Esophagus muscularis mucosa (tissue), 4 donors: Measurements from ENCODE around the gene PDE1C. TPM values are rescaled to one million over a fixed set of nuclear protein-coding genes. Genes with fewer than 3 reads are reported as not detected.

Experiments used
- DNase-seq: peaks from one replicate; pipeline ENCODE4 v3.0.0-alpha.2; 2017; ENCODE audit errors: extremely low spot score
- H3K27ac ChIP-seq, 4 donors: fragments of 200-600 bp; sonication (generic); replicated peaks in 1 of 4; 1 replicate in 3 of 4; 2 replicates in 1 of 4; pipeline ENCODE4 v1.5.1; 2016 to 2019; ENCODE audit warnings: mild to moderate bottlenecking in 1 of 4
- H3K27me3 ChIP-seq, 4 donors: fragments of 200-600 bp; sonication (generic); one replicate each; pipeline versions ENCODE4 v1.5.1 to v1.6.0; 2016 to 2019
- H3K36me3 ChIP-seq, 4 donors: fragments of 200-600 bp; sonication (generic); one replicate each; pipeline ENCODE4 v1.5.1; 2016 to 2019
- H3K4me1 ChIP-seq, 4 donors: fragments of 200-600 bp; sonication (generic); one replicate each; pipeline ENCODE4 v1.5.1; 2016 to 2019
- H3K4me3 ChIP-seq, 4 donors: fragments of 200-600 bp; sonication (generic); 1 replicate in 2 of 4; 2 replicates in 2 of 4; pipeline ENCODE4 v1.5.1; 2016 to 2019; ENCODE audit warnings: mild to moderate bottlenecking in 4 of 4, moderate library complexity in 1 of 4
- H3K9me3 ChIP-seq, 4 donors: fragments of 200-600 bp; sonication (generic); 1 replicate in 3 of 4; 2 replicates in 1 of 4; pipeline ENCODE4 v1.5.1; 2016 to 2019
- EP300 ChIP-seq: sonication (generic); formaldehyde crosslinking; IDR thresholded peaks from one replicate; pipeline ENCODE4 v1.6.1; 2017; ENCODE audit warnings: antibody characterized with exemption
- POLR2A ChIP-seq: fragments of 450-650 bp; IDR thresholded peaks from one replicate; pipeline ENCODE4 v1.6.1; 2017; ENCODE audit warnings: antibody characterized with exemption, moderate library complexity, mild to moderate bottlenecking, low read depth
- POLR2AphosphoS5 ChIP-seq, 2 donors: sonication (generic); formaldehyde crosslinking; IDR thresholded peaks; one replicate each; pipeline ENCODE4 v1.6.1; 2017; ENCODE audit warnings: antibody characterized with exemption in 2 of 2
- whole genome bisulfite sequencing: methylation state at CpG from one replicate; pipeline ENCODE4 v1.1.5; 2018; 5-methylcytosine and 5-hydroxymethylcytosine counted together
- intact Hi-C: fragments of 100-400 bp; cut with DNase I; formaldehyde crosslinking; loops from one replicate; pipeline ENCODE4 v1.15.1; 2023
- total RNA-seq, 4 donors: library from RNA; depleted of rRNA; stranded (reverse); fragments of >200 nt; gene quantifications; one replicate each; pipeline versions ENCODE4 v1.1.0 to v1.2.1, GENCODE V29; 2016
- TF ChIP-seq, protein P1 (sequence below), 3 experiments: fragments of 200-600 bp in 2 of 3; fragments of 450-650 bp in 1 of 3; sonication (generic) in 2 of 3; IDR thresholded peaks; one replicate each; pipeline ENCODE4 v1.5.1; 2017 to 2019; ENCODE audit warnings: antibody characterized with exemption in 3 of 3, mild to moderate bottlenecking in 2 of 3, moderate library complexity in 1 of 3

The PDE1C gene
- total RNA-seq, 4 donors from 2014 or later = 13.3 to 25.5 (median 17.3) TPM

DNA sequence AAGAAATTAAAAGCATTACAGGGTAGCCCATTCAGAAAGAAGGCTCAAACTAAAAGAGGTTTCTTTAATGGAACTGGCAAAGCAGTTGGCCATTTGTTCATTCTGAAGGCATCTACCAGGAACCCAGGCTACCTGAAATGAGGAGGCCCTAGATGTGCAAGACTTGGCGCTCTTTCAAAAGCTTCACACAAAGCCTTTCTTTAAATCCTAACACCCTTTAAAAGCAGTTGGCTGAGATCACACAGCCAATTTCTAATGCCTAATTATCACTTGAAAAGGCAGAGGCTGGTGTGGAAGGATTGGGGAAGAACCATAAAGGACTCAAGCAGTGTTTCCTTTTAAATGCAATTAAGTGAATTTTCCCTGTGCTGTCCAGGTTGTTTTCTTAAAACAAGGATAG is 360.0 kb downstream of the PDE1C start:
- no peaks in the 10 kb centered on the region for H3K4me1 ChIP-seq
- no peaks in the 10 kb centered on the region for H3K36me3 ChIP-seq
- no peak for DNase-seq
- intact Hi-C loops = no loop called here
- no peak for TF ChIP-seq EP300
- TF ChIP-seq POLR2A = no peak
- no peak for TF ChIP-seq POLR2AphosphoS5 (IDR thresholded peaks at IDR 0.05)
- TF ChIP-seq, protein P1, sequence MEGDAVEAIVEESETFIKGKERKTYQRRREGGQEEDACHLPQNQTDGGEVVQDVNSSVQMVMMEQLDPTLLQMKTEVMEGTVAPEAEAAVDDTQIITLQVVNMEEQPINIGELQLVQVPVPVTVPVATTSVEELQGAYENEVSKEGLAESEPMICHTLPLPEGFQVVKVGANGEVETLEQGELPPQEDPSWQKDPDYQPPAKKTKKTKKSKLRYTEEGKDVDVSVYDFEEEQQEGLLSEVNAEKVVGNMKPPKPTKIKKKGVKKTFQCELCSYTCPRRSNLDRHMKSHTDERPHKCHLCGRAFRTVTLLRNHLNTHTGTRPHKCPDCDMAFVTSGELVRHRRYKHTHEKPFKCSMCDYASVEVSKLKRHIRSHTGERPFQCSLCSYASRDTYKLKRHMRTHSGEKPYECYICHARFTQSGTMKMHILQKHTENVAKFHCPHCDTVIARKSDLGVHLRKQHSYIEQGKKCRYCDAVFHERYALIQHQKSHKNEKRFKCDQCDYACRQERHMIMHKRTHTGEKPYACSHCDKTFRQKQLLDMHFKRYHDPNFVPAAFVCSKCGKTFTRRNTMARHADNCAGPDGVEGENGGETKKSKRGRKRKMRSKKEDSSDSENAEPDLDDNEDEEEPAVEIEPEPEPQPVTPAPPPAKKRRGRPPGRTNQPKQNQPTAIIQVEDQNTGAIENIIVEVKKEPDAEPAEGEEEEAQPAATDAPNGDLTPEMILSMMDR (IDR thresholded peaks at IDR 0.05) = no peak
- no peaks in the 10 kb centered on the region for H3K27me3 ChIP-seq
- H3K4me3 ChIP-seq = no peak overlapping the region
- 89% methylated on average over 1 of the region's 1 CpG for WGBS
- H3K9me3 ChIP-seq = no peaks in the 10 kb centered on the region
- no peak overlapping the region for H3K27ac ChIP-seq

DNA sequence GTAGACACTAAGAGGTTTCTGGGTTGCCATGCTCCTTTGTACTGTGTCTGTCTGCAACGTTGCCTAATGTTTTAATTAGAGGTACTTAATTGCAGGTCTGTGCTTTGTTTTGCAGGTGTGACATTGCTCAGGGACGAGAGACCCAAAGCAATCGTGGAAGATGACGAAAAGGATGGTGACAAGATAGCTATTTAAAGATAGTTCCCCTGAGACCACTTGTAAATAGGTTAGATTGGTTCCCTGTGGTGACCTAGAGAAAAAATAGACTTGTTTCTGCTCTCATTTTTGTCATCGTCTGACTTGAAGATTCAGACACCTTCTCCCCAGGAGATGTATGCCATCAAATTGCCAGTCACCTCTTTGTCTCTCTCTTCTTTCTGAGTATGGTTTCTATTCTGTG is 363.1 kb downstream of the PDE1C start:
- no peak for TF ChIP-seq POLR2A
- TF ChIP-seq EP300 = no peak
- TF ChIP-seq POLR2AphosphoS5 (IDR thresholded peaks at IDR 0.05) = no peak
- TF ChIP-seq, protein P1 (IDR thresholded peaks at IDR 0.05) = no peak
- no peak for DNase-seq

DNA sequence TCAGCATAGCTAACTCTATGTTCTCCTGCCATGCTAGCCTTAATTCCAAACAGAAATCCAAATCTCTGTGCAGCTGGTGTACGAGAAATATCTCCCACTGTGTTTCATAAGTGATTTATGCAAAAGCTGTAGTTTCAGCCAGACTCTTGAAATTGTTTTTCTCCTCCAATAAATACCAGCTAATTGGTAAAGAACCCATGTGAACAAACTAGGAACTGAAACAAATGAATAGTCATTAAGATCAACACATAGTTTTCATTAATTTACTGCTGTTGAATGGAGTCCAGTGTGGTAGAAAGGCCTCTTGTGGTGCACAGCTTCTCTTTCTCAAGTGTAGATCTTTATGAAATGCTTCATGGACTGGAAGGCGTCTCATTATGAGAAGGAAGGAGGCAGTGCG is 364.8 kb downstream of the PDE1C start:
- TF ChIP-seq POLR2AphosphoS5 (IDR thresholded peaks at IDR 0.05) (no peak), POLR2A (no peak), EP300 (no peak)
- TF ChIP-seq, protein P1 (IDR thresholded peaks at IDR 0.05) = no peak
- intact Hi-C loops = no loop called here
- Histone ChIP-seq H3K4me3 (no peak overlapping the region), H3K27me3 (no peaks in the 10 kb centered on the region), H3K36me3 (no peaks in the 10 kb centered on the region), H3K4me1 (no peaks in the 10 kb centered on the region), H3K27ac (no peak overlapping the region), H3K9me3 (no peaks in the 10 kb centered on the region)
- no peak for DNase-seq
- WGBS = 84% methylated on average over 3 of the region's 3 CpGs

More for the DNA sequence above, 363.1 kb downstream of the PDE1C start:
- 69% methylated on average over 5 of the region's 5 CpGs for WGBS
- H3K36me3 ChIP-seq = no peaks in the 10 kb centered on the region
- no peaks in the 10 kb centered on the region for H3K9me3 ChIP-seq
- intact Hi-C loops = no loop called here
- no peaks in the 10 kb centered on the region for H3K4me1 ChIP-seq
- H3K27ac ChIP-seq = no peak overlapping the region
- no peaks in the 10 kb centered on the region for H3K27me3 ChIP-seq
- H3K4me3 ChIP-seq = no peak overlapping the region

DNA sequence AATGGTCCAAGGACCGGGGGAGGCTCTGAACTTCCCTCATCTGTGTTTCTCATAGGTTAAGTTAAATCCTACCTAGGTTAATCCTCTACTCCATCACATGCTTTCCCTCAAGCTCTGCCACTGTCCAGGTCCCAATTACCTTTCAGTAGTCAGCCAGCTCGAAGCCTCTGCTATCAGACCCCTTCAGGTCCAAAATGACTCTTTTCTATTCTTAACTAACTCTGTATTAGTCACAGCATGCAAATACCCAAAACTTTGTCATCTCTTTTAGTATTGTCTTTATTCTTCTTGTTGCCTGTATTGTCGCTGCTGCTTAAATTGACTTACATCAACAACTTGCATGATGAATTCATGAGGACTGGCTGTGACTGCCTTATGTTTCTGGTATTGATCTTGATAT is 367.9 kb downstream of the PDE1C start:
- intact Hi-C loops = no loop called here
- no peaks in the 10 kb centered on the region for H3K27me3 ChIP-seq
- DNase-seq = no peak
- no peaks in the 10 kb centered on the region for H3K4me1 ChIP-seq
- H3K27ac ChIP-seq = no peak overlapping the region
- no peaks in the 10 kb centered on the region for H3K36me3 ChIP-seq
- no peaks in the 10 kb centered on the region for H3K9me3 ChIP-seq
- no peak overlapping the region for H3K4me3 ChIP-seq
- TF ChIP-seq POLR2AphosphoS5 (IDR thresholded peaks at IDR 0.05) (no peak), POLR2A (no peak), EP300 (no peak)
- TF ChIP-seq, protein P1 (IDR thresholded peaks at IDR 0.05) = no peak
- WGBS = 81% methylated on average over 3 of the region's 3 CpGs
